HG03159 (cell line): ENCODE data around the gene ZNF366.

Source experiments
- ATAC-seq: cut with Tn5 transposase; IDR thresholded peaks from one replicate; pipeline ENCODE4 v1.9.1; 2021; ENCODE audit warnings: mild to moderate bottlenecking, moderate library complexity; ENCODE audit not compliant: unreplicated experiment

Gene ZNF366

DNA sequence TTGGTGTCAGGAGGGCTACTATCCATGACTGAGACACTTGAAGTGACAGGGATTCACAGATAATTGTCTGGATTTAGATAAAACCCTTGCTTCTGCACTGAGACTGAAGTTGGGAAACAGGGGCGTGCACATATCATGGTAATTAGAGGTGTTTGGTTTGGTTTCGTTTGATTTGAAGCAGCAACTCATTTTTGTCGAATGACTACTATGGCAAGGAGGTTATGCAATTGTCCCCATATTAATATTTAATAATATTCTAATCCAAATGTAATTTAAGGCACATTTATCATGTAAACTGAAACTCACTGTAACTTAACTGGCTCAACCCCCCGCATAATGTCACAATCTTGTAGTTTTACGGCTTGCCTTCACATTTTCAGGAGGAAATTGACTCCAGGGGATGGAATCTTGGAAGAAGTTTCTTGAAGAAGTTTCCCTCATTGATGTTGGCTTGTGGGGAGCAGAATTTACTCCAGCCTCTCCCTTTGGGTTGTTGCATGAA is 12.5 kb downstream of the ZNF366 start:
- no peak for ATAC-seq

DNA sequence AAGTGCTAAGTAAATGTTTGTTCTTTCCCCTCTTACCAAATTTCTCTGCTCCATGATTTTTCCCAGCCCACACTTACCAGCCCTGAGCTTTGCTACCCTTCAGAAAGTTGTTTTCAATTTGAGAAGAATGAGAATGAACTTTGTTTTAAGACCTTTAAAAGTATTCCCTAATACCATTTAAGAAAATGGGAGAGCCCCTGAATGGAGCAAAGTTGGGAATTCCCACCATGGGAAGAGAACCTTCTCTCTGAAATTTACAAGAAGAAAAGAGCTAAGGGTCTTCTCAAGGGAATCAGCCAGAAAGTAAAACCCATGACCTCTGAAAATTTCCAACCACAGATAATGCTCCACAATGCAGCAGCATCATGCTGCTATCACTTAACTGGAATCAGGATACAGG is 17.7 kb downstream of the ZNF366 start:
- no peak for ATAC-seq

DNA sequence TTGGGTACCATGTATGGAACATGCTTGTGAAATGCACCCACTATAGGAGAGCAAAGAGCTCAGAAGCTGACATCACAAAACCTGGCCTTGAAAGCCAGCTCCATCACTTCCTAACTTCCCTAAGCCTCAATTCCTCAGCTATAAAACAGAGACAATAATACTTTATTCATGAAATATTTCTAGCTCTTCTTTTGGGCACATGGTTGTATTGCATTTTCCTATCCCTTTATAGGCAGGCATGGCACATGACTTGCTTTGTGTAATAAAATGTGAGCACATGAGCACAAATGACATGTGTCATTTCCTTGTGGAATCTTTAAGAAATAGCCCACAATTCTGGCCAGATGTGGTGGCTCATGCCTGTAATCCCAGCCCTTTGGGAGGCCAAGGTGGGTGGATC is 18.5 kb downstream of the ZNF366 start:
- ATAC-seq = no peak

DNA sequence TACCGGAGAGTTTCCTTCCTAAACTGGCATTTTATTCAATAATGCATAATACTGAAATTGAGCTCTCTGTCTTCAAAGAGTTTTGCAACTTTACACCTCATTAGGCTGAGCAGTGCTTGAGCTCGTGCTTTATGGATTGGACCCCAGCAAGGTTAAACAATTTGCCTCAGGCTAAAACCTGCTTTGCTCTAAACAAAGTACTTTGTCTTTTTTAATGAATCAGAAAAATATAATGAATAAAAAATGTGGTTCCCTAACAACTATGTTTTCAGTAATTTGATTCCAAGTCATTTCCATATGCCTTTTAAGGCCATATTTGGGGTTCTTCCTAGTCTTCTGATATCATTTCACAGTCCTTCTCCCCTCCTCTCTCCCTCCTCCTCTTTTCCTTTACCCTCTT is 20.0 kb downstream of the ZNF366 start:
- ATAC-seq = no peak

DNA sequence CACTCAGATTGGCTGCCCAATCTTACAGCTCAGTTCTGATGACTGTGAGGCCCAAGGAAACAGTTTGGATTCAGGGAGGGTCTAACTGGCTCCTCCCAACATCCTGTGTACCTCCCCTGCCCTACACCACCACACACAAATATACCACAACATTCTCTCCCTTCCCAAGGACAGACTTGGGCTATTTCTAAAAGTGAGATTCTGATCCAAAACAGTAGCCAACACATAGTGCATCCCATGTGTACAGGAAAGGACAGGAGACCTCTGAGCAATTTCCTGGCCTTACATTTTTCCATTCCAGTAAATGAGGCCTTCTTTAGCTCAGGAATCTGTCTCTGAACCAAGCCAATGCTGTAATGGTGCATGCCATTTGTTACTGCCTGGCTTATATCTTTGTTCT is 20.8 kb downstream of the ZNF366 start:
- ATAC-seq = no peak

DNA sequence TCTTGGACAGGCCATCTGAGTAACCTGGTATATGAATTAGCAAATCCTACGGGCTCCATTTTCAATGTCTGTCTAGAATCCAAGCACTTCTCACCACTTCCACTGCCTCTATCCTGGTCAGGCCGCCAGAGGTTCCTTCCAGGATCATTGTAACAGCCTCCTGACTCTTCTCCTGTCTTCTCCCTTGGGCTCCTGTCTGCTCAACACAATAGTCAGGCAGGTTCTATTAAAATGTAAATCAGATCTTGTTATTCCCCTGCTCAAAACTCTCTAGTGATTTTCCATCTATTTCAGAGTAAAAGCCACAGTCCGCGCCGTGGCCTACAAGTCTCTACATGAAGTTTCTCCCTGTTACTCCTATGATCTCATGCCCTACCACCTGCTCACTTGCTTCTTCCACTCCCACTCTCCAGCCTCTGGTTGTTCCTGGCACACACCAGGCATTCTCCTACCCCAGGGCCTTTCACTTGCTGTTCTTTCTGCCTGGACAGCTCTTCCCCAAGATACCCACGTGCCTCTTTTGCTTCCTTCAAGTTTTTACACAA is 21.7 kb downstream of the ZNF366 start:
- ATAC-seq = no peak

DNA sequence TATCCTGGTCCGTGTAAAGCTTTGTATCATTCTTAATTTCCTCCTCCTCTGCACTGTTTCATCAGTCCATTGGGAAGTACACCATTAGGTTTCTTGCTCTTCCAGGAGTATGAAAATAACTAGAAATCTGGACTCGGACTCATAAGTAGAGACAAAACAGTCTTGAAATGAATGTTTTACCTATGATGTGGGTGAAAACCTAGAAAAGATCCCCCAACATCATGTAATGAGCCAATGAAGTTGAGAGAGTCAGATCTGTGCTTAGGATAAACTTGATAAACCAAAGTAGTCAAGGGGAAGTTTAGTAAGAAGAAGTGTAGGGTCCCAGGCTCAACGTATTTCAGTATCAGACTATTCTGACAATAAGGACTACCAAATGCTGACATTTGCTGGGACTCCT is 25.2 kb downstream of the ZNF366 start:
- ATAC-seq = no peak

DNA sequence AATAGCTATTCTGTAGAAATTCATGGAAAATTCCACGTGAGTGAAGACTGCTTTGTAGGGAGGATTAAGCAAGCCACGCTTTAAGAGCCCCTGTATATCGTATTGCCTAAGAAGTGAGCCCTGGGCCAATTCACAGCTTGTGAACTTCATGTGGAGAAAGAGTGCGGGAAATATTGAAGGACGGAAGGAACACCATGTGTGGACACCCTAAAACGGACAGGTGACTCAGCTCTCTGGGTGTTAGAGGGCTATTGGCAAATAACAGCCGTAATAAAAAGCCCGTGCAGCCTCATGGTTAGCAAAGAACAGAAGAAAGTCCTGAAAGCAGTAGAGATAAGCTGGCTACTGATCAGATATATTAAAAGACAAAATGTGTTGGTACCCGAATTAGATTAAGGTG is 26.4 kb downstream of the ZNF366 start:
- ATAC-seq = no peak

DNA sequence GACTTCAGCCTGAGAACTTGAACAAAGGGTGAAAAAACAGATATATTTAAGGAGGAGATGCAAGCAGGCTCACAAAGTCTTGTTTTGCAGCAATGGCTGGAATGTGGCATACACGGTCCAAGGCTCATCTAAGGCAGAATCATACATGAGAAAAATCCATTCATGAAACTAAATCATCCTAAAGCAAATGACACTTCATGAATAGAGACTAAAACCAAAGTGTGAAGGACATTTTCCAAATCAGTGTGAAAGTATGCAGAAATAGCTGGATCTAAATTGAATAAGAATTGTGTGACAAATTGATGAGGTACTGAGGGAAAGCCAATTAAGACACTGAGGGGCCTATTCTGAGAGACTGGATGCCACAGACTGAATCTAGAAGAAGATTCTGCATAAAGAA is 27.3 kb downstream of the ZNF366 start:
- ATAC-seq = no peak

DNA sequence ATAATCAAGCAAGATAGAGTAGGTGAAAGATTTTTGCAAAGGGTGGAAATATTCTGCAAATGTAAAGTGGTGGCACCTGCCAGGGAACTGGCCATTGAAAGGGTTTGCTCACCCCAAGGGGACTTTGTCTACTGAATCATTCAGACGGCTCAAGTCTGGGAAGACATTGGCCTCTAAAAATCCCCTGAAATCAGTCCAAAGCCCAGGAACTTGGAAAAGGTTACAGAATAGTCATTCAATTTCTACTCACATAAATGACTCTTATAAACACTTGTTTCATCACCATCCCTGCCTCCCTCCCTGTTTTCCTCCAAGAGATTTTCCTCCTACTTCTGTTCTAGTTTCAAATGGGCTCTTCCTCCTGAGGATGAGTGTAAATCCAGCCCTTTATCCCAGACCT is 28.5 kb downstream of the ZNF366 start:
- no peak for ATAC-seq

DNA sequence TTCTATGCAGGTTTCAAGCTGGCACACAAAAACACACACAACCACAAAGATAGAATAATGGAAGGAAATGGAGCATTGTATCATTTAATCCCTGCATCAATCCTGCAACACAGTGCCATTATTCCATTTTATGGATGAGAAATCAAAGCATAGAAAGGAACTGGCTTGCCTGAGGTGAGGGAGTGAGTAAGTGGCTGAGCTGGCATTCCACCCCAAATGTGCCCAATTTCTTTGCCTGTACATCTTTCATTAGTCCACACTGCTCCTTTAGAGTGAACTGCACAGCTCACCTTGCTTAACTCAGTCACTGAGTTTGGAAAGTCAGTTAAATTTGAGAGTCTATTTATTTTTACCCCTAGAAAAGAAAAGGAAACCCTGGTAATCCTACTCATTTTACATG is 28.9 kb downstream of the ZNF366 start:
- no peak for ATAC-seq

DNA sequence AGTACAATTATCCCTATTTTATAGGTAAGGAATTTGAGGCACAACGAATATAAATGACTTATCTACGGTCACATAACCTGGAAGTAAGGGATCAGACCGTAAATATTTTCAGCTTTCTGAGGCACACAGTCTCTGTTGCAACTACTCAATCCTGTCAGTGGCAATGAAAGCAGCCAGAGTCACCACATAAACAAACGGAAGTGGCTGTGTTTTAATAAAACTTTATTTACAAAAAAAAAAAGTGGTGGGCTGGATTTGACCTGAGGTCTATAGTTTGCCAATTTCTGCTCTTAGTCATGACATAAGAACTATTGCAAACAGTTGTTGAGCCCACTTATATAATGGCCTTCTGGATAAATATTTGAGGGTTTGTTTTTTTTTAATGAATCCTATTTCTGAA is 29.6 kb downstream of the ZNF366 start:
- no peak for ATAC-seq

DNA sequence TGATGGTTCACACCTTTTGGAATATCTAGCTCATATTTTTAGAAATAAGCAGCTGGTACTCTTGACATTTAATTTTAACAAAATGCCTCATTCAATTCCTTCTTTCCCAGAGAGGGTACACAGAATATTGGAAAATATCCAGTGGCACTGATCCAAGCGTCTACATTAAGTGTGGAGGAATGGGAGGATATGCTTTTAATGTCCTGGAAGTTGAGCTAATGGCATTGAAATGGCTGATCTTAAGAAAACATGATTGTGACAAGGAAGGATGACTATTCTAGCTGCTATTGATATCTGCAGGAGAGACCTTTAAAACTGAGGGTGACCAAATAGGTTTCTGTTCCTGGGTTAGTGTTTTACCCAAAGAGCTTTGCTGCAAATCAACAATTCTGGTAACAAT is 30.0 kb downstream of the ZNF366 start:
- ATAC-seq = no peak

DNA sequence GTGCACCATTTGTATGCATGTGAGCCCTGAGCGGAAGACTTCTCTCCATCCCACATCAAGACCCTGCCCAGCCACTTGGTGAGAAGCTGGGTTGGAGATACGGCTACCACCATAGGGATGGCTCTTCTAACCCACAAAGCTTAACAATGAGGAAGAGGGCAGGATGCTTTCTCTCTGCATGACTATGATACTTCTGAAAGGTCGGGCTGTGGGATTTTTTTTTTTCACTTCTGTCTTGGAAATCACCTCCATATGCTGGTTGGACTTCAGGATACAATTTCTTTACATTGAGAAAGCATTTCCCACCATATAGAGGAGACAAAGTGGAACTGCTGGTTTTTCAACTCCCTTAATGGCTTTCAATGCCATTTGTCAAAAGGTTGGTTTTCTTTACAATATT is 30.5 kb downstream of the ZNF366 start:
- no peak for ATAC-seq

DNA sequence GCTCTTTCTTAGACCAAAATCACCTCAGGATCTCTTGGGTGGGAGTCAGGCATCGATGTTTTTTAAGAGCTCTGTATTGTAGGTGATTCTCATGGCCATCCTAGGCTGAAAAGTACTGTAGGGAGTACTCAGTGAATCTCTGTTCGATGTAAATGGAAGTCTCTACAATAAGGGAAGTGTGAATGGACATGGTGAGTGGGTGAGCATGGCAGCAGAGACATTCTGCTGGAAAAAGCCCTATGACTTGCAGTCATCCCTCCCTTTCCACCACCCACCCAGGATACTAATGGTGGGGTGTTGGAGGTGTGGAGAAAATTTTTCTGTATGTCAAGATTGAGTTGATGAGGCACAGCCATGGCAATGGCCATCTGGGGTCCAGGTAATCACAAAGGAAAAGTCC is 30.9 kb downstream of the ZNF366 start:
- no peak for ATAC-seq

DNA sequence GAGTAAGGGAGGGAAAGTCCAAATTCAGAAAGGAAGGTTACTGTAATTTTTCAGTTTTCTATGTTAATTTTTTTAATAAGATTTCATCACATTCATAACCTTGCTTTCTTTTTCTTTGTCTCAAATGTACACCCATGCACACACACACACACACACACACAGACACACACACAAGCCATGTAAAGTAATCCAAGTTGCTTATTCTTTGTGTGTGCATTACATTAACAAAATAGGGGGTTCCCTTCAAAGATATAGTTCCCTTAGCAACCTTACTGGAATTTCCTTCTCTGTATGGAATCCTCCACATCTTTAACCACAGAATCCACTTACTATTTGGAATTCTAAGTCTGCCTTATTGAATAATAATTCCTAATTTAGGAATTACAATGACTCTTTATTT is 32.7 kb downstream of the ZNF366 start:
- ATAC-seq = no peak

DNA sequence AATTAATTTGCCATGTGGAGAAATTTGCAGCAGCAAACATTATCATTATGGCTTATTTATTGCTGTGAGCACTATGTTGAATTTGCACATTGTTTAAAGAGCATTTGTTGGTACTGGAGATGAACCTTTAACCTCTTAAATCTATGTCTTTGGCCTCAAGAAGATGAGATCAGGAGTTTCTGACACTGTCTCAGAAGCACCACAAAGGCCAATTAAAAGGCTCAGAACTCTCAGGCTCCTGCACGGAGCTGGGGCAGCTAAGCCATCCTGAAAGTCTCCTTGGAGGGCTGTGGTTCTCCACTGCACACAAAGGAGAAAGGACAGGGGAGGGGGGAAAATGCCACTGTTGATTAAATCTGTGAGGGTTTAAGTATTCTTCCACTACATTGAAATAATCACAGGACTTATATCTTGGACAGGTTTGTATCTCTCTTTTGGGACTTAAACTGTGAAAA is 33.1 kb downstream of the ZNF366 start:
- no peak for ATAC-seq

DNA sequence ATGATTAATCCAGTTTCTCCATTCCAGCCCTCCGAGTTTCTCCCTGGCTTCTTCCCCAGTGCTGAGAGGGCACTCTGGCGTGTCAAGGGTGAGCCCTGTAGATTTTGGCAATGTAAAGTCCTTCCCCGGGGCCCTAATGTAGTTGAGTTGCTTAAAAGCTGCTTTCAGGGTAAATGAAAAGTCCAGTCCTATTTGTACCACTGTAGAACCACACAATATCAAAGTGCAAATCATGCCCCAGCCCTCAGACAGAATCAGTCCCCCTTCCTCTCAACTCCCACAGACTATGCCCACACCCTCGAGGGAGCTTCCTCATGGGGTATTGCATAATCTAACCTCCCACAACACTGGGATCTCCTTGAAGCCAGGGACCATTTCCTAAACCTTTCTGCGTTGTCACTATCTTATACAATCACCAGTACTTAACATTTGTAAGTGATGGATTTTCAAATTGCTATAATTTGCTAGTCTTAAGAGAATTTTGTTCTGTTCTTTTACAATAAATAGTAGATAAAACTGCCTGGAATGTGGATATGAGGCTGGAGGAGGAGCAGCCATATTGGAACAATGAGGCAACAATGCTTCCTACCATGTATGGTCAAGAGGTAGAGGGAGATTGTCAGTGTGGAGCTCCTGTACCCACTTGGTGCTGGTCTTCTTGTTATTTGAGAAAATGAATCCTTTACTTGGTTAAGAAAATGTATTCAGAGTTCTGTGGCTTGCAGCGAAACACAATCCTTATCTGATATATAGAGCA is 34.4 kb downstream of the ZNF366 start:
- ATAC-seq = no peak

DNA sequence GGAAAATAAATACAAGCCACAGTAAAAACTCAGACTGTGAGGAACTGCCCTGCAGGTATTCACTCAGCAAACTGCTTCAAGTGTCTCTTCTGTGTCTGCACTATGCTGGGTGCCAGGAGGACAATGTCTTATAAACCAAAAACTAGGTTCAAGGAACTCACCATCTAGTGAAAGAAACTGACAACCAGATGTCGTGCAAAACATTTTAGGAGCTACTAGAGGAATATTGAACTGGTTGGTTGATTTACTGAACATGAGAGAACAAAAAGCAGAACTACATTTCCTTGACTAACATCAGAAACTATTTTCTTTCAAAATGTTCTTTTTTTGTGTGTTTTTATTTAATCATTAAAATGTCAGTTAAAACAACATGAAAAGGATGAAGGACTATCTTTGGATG is 35.2 kb downstream of the ZNF366 start:
- ATAC-seq = no peak

DNA sequence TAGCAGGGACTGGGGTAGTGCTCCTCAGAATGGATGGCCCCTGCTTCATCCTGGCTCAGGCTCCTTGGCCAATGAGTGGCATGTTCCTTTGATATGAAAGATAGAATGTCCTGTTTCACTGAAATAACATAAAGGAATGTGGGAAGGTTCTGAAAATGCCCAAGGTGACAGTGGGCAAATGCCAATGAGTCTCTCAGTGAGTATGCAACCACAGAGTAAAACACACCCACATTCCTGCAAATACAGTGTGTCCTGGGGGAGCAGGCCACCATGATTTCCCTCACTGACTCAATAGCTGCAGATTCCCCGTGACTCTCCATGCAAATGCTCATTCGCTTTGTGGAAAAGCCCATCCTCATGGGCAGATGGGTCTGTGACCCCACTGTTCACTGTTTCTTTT is 36.4 kb downstream of the ZNF366 start:
- ATAC-seq = no peak

DNA sequence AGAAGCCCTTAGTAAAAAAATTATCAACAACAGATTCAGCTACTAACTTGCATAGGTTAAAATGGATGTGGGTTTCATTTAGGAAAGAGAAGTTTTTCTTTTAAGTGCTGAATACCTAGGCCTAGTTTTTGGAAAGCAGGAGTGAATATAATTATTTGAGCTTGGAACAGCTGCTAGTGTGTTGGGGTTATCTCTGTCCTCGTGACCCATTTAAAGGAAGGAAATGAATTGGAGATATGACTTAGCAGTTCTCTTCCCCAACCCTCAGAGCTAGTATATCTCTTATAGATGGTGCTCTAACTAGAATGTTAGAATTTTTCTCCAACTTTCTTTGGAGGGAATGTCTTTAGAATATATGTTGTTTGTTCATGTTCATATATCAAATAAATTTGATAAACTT is 38.6 kb downstream of the ZNF366 start:
- no peak for ATAC-seq

DNA sequence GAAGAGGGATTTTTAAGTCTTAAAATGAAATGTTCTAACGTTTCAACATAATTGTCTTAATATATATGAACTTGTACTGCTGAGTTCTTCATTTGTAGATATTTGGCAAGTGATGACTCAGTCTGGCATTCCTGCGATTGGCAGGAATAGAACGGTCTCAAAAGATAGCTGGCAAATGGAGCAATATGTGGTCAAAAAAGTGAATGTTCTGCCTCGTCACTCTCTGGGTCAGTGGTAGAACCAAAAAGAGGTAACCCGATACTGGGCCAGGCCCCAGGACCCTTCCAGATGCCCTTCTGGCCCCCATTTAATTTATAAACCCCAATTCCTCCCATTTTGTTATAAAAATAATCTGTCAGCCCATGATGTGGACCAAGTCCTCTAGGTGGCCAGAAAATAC is 39.2 kb downstream of the ZNF366 start:
- no peak for ATAC-seq

DNA sequence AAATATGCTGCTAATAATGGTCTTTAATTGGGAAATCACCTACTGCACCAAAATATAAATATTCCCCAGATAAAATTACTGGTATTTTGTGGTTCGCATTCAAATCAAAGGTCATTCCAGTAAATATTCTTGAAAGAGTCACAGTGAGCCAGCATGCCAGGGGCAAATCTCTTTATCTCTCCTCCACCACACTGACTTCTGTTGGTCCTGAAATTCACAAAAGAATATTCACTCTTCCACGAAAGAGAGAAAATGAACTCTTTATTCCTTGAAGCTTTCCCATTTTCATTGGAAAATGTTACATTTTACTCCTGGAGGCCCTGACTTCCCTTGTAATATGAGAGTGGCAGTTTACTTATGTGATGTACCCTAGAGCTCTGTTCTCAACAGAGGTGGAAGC is 39.7 kb downstream of the ZNF366 start:
- no peak for ATAC-seq
